OCI-LY7 (cell line): ENCODE measurements around the gene CD46. TPM values are rescaled to one million over a fixed set of nuclear protein-coding genes. Genes with fewer than 3 reads are reported as not detected.

ENCODE experiments used
- BruUV-seq: library from RNA; stranded (reverse); fragments of 400-500 nt; replicated peaks from 2 replicates; lab custom pipeline; 2021; lab: Mats Ljungman, UMichigan
- CTCF ChIA-PET: fragments of 300-600 bp; sonication (Branson Sonifier 250); formaldehyde crosslinking; loops from one replicate; lab custom pipeline; 2022; ENCODE audit warnings: antibody characterized with exemption; ENCODE audit not compliant: unreplicated experiment; lab: Charles Lee
- POLR2A ChIA-PET: fragments of 300-600 bp; sonication (Branson Sonifier 250); formaldehyde crosslinking; loops from one replicate; lab custom pipeline; 2022; ENCODE audit warnings: antibody characterized with exemption; lab: Charles Lee
- DNase-seq: peaks from one replicate; pipeline ENCODE4 v3.0.0-alpha.2; 2015; ENCODE audit warnings: low spot score
- H2AFZ ChIP-seq: fragments of 200-600 bp; sonication (generic), shearing (Covaris generic); 2 replicates; pipeline ENCODE4 v1.6.1; 2014; ENCODE audit warnings: mild to moderate bottlenecking, antibody characterized with exemption, low read length, moderate library complexity
- H3K27ac ChIP-seq: fragments of 200-600 bp; sonication (generic); 2 replicates; pipeline ENCODE4 v1.5.1; 2014; ENCODE audit warnings: mixed run types, low read depth, mild to moderate bottlenecking, moderate library complexity, low read length, inconsistent platforms; ENCODE audit not compliant: poor library complexity, severe bottlenecking
- H3K36me3 ChIP-seq: fragments of 200-600 bp; sonication (generic); 2 replicates; pipeline ENCODE4 v1.6.1; 2014; ENCODE audit warnings: mild to moderate bottlenecking, antibody characterized with exemption, low read length, moderate library complexity, mixed read lengths; ENCODE audit not compliant: insufficient read depth
- H3K4me1 ChIP-seq: fragments of 200-600 bp; sonication (generic); 2 replicates; pipeline ENCODE4 v1.5.1; 2014; ENCODE audit warnings: mild to moderate bottlenecking, low read length; ENCODE audit not compliant: insufficient read depth, poor library complexity, severe bottlenecking
- H3K4me2 ChIP-seq: fragments of 200-600 bp; sonication (generic); 2 replicates; pipeline ENCODE4 v1.6.1; 2014; ENCODE audit warnings: mild to moderate bottlenecking, low read length
- H3K4me3 ChIP-seq: fragments of 200-600 bp; sonication (generic); 2 replicates; pipeline ENCODE4 v1.5.1; 2014; ENCODE audit warnings: mild to moderate bottlenecking, low read depth, low read length; ENCODE audit not compliant: poor library complexity, severe bottlenecking
- H3K79me2 ChIP-seq: fragments of 200-600 bp; sonication (generic); 2 replicates; pipeline ENCODE4 v1.6.1; 2016; ENCODE audit warnings: low read depth, mild to moderate bottlenecking, low read length, moderate library complexity, mixed read lengths; ENCODE audit not compliant: insufficient read depth
- H3K9me2 ChIP-seq: fragments of 200-600 bp; sonication (generic); 2 replicates; pipeline ENCODE4 v1.6.1; 2016; ENCODE audit warnings: mild to moderate bottlenecking, low read length, mixed read lengths; ENCODE audit not compliant: insufficient read depth
- H3K9me3 ChIP-seq: fragments of 200-600 bp; sonication (generic); 2 replicates; pipeline ENCODE4 v1.6.1; 2014; ENCODE audit warnings: mild to moderate bottlenecking, mixed run types, low read length, mixed read lengths
- H4K20me1 ChIP-seq: fragments of 200-600 bp; sonication (generic); 2 replicates; pipeline ENCODE4 v1.6.1; 2014; ENCODE audit warnings: mild to moderate bottlenecking, antibody characterized with exemption, low read length, moderate library complexity, mixed read lengths; ENCODE audit not compliant: insufficient read depth
- CTCF ChIP-seq: fragments of 200-600 bp; sonication (generic); conservative IDR thresholded peaks from 2 replicates; pipeline ENCODE4 v1.5.1; 2014; ENCODE audit warnings: mild to moderate bottlenecking, antibody characterized with exemption, low read length, moderate library complexity, mixed read lengths
- EZH2phosphoT487 ChIP-seq: fragments of 200-600 bp; sonication (generic); IDR thresholded peaks from 2 replicates; pipeline ENCODE4 v1.6.1; 2018; ENCODE audit warnings: low read depth, borderline replicate concordance, mild to moderate bottlenecking, mixed run types, antibody characterized with exemption, low read length, moderate library complexity, mixed read lengths
- intact Hi-C: fragments of 100-400 bp; cut with micrococcal nuclease; formaldehyde crosslinking; loops from one replicate; pipeline ENCODE4 v1.10.0; 2022; ENCODE audit not compliant: unreplicated experiment
- total RNA-seq, 2 experiments: library from RNA; depleted of rRNA in 1 of 2; stranded (reverse); fragments of >200 nt in 1 of 2; shearing (Covaris generic) in 1 of 2; gene quantifications; 2 replicates each; pipeline ENCODE4 v1.2.3, GENCODE V29; 2014 to 2022

Gene CD46
- total RNA-seq, 2 experiments from 2014 or later, result 83.2 to 83.8 TPM

GRCh38 chr1:207817778-207818751 is 66.2 kb downstream of the CD46 start:
- BruUV-seq, result no TSS peak
- ChIA-PET CTCF (no interaction called here), POLR2A (interaction anchor here (0.7 to 1.3 kb wide), 3 partner anchors 9 to 49 kb away, joined by 3 read pairs; no protein-coding TSS in a partner anchor)
- TF ChIP-seq EZH2phosphoT487 (no peak), CTCF (no peak)
- no peaks in the 10 kb centered on the region for H3K9me3 ChIP-seq
- intact Hi-C loops, result no loop called here
- H3K4me3 ChIP-seq, result no peak overlapping the region
- no peak overlapping the region for H3K4me2 ChIP-seq
- no peak overlapping the region for H2AFZ ChIP-seq
- no peaks in the 10 kb centered on the region for H4K20me1 ChIP-seq
- no peaks in the 10 kb centered on the region for H3K9me2 ChIP-seq
- H3K36me3 ChIP-seq, result peaks cover 21% of the 10 kb centered on the region; the same call in 1 of the 2 replicates
- no peak overlapping the region for H3K27ac ChIP-seq
- DNase-seq, result no peak
- peaks cover 24% of the 10 kb centered on the region for H3K4me1 ChIP-seq
- peaks cover 11% of the 10 kb centered on the region; the same call in 1 of the 2 replicates for H3K79me2 ChIP-seq

- Histone ChIP-seq H3K4me2 (no peak overlapping the region), H4K20me1 (no peaks in the 10 kb centered on the region), H3K36me3 (peaks cover 21% of the 10 kb centered on the region; the same call in 1 of the 2 replicates), H3K79me2 (peaks cover 15% of the 10 kb centered on the region; the same call in 1 of the 2 replicates), H3K9me3 (no peaks in the 10 kb centered on the region), H2AFZ (no peak overlapping the region), H3K27ac (no peak overlapping the region), H3K4me3 (no peak overlapping the region), H3K4me1 (peaks cover 33% of the 10 kb centered on the region), H3K9me2 (no peaks in the 10 kb centered on the region)
- no peak for DNase-seq
- intact Hi-C loops, result no loop called here
- POLR2A ChIA-PET, result interaction anchor here (0.6 to 1.3 kb wide), 4 partner anchors 8 to 1528 kb away, joined by 3 read pairs; no protein-coding TSS in a partner anchor
- no TSS peak for BruUV-seq
- CTCF ChIA-PET, result interaction anchor here (0.8 to 1.3 kb wide), 2 partner anchors 8 to 12 kb away, joined by 3 to 4 read pairs; no protein-coding TSS in a partner anchor
- TF ChIP-seq CTCF, result no peak
Observed at GRCh38 chr1:207818971-207819451, 67.2 kb downstream of the CD46 start.
